Lower leg skin (tissue), 4 donors: ENCODE measurements around the gene C1QTNF12. TPM values are rescaled to one million over a fixed set of nuclear protein-coding genes. Genes with fewer than 3 reads are reported as not detected.

ENCODE experiments used
- DNase-seq, 2 donors: peaks; one replicate each; pipeline ENCODE4 v3.0.0-alpha.2; 2019; ENCODE audit warnings: low spot score in 2 of 2
- H3K4me3 ChIP-seq: fragments of 200-600 bp; sonication (generic); 2 replicates; pipeline ENCODE4 v1.5.1; 2017; ENCODE audit warnings: mild to moderate bottlenecking, low read depth; ENCODE audit not compliant: poor library complexity, severe bottlenecking
- CTCF ChIP-seq, 3 donors: fragments of 450-650 bp; IDR thresholded peaks; one replicate each; pipeline ENCODE4 v1.5.1; 2016; ENCODE audit warnings: antibody characterized with exemption in 3 of 3, mild to moderate bottlenecking in 3 of 3, moderate library complexity in 2 of 3
- POLR2A ChIP-seq, 2 donors: fragments of 450-650 bp; IDR thresholded peaks; one replicate each; pipeline ENCODE4 v1.6.1; 2016 to 2017; ENCODE audit warnings: antibody characterized with exemption in 2 of 2, mild to moderate bottlenecking in 1 of 2, moderate library complexity in 1 of 2
- whole genome bisulfite sequencing, 2 donors: methylation state at CpG; one replicate each; pipeline ENCODE4 v1.1.5; 2018; 5-methylcytosine and 5-hydroxymethylcytosine counted together
- intact Hi-C: fragments of 100-400 bp; cut with DNase I; formaldehyde crosslinking; loops from one replicate; pipeline ENCODE4 v1.15.0; 2023; ENCODE audit warnings: low total_unique reads
- total RNA-seq, 4 donors: library from RNA; depleted of rRNA; stranded (reverse); fragments of >200 nt; gene quantifications; one replicate each; pipeline ENCODE4 v1.1.0, GENCODE V29; 2016

C1QTNF12 gene
- total RNA-seq, 4 donors from 2014 or later, result 0.46 to 9.8 (median 5.9) TPM; not detected in 1

DNA sequence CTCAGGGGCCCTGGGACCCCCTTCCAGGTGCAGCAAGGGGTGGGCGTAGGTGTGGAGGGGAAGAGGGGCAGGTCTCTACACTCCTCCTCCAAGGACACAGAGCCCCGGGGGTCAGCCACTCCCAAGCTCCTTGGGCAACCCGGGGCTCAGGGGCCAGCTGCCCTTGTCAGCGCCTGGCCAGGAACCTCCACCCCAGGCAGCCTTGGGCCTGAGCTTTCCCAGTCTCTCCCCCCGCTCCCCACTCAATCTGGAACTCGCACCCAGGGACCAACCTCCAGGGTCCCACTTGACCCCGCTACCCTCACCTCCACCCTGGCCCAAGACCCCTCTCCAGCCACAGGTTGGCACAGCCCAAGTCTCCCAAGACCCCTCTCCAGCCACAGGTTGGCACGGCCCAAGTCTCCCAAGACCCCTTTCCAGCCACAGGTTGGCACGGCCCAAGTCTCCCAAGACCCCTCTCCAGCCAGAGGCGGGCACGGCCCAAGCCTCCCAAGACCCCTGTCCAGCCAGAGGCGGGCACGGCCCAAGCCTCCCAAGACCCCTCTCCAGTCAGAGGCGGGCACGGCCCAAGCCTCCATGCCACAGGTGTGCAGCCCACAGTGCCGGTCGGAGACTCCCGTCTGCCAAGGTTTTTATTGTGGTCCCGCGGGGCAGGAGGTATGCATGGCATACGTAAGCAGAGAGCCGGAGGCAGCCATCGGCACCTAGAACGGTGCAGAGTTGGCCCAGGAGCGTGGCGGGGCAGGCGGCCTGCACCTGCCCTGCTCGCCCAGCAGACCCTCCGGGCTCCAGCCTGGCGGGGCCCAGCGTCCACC is 35.6 kb downstream of the C1QTNF12 start:
- no peak for DNase-seq
- WGBS, 2 donors, result 85 to 93% methylated on average over 21 to 31 of the region's 31 CpGs
- intact Hi-C loops, result no loop called here
- no peak overlapping the region for H3K4me3 ChIP-seq
- TF ChIP-seq POLR2A (IDR thresholded peaks at IDR 0.05) (no peak), CTCF (IDR thresholded peaks at IDR 0.05) (no peak)

DNA sequence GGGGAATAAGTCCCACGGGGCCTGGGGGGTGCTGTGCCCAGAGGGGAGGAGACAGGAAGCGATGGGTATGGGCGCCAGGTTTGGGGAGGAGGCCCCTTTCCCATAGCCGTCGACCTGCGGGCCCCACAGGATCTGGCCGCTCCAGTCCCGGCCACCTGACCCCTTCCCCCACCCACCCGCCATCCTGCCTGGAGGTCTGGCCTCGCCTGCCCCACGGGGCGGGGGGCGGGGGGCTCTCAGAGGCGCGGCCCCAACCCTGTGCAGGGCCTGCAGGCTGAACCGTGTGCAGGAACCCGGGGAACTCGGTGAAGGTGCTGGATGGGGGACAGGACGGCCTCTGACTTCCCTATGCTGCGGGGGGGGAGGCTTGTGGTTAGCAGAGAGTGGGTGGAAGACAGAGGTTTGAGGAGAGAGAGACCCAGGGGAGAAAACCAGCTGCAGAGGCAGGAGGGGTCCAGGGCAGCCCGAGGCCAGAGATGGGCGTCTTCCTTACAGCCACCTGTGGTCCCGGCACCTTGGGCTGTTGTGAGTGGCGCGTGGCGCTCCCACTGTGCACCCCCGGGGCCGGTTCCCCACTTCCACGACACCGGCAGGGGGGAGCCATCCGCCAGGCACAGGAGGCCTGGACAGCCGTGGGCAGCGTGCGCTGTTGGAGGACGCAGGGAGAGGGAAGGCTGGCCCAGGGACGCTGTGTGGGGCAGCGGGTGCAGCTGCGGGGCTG is 37.6 kb downstream of the C1QTNF12 start:
- no peak overlapping the region for H3K4me3 ChIP-seq
- TF ChIP-seq POLR2A (IDR thresholded peaks at IDR 0.05), result no peak
- no peak for TF ChIP-seq CTCF (IDR thresholded peaks at IDR 0.05)
- WGBS, 2 donors, result 49 to 50% methylated on average over 31 to 37 of the region's 38 CpGs
- intact Hi-C loops, result no loop called here
- no peak for DNase-seq

DNA sequence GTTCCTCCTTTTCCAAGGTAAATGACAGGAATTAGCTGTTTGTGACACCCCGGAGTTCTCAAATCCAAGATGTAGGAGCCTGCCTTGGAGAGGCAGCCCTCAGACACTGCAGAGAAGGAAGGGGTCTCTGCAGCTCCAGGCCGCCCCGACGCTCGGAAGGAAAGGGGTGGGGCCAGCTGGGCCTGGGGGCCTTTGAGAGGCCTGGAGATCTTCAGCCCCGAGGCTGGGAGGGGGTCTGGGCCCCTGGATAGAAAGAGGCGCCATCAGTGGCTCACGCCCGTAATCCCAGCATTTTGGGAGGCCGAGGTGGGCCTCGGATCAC is 39.0 kb downstream of the C1QTNF12 start:
- intact Hi-C loops, result no loop called here
- no peak overlapping the region for H3K4me3 ChIP-seq
- WGBS, 2 donors, result 39 to 56% methylated on average over 9 of the region's 11 CpGs
- DNase-seq, result no peak
- TF ChIP-seq CTCF (IDR thresholded peaks at IDR 0.05) (no peak), POLR2A (IDR thresholded peaks at IDR 0.05) (no peak)

DNA sequence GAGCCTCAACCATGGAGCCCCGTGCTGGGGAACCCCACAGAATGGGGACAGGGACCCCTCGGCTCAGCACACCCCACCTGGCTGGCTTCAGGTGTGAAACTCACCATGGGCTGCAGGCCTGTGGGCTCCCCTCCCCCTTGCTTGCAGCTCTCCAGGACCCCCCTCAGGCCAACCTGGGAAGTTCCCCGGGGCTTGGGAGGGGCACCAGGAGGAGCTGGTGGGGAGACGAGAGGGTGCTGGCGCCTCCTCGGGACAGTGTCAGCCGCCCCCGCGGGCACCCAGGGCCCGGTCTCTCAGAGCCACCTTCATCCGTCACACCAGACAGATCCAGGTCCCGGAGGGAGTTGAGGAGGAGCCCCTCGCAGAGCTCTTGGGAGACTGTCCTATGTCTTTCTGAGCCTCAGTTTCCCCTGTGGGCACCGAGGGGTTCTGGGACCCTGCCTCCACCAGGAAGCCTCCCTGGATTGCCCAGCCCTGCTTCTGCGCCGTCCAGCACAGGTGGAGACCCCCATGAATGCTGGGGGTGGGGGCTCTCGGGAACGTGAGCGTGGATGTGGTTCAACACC is 39.5 kb downstream of the C1QTNF12 start:
- no peak for DNase-seq
- intact Hi-C loops, result no loop called here

GRCh38 chr1:1206376-1206965 is 40.1 kb downstream of the C1QTNF12 start, which contains the start of gene TNFRSF18:
TNFRSF18 (minus strand) TSS chr1:1206592; CDS start chr1:1206571, 21 bp downstream.
- TF ChIP-seq CTCF (IDR thresholded peaks at IDR 0.05), result no peak
- no peak for TF ChIP-seq POLR2A (IDR thresholded peaks at IDR 0.05)
- no peak for DNase-seq
- intact Hi-C loops, result no loop called here
- WGBS, 2 donors, result 0 to 3% methylated on average over 5 to 25 of the region's 49 CpGs
- H3K4me3 ChIP-seq, result no peak within 1 kb of the TSS

More for the DNA sequence above, 39.5 kb downstream of the C1QTNF12 start:
- TF ChIP-seq POLR2A (IDR thresholded peaks at IDR 0.05), result no peak
- TF ChIP-seq CTCF (IDR thresholded peaks at IDR 0.05), result no peak
- WGBS, 2 donors, result 10 to 57% methylated on average over 4 of the region's 19 CpGs
- H3K4me3 ChIP-seq, result no peak overlapping the region
